DND-41 (cell line): ENCODE results near the gene KCNK3.
"Not testable (repeated sequence)": the region's sequence is repeated elsewhere in the genome, so short reads cannot be mapped to it uniquely, and the experiment has no call there.

Experiments used
- ATAC-seq: fragments of 200-7000 bp; cut with Tn5 transposase; 3 replicates; pipeline ENCODE4 v1.9.1; 2021; ENCODE audit warnings: low read depth; ENCODE audit not compliant: insufficient read depth
- DNase-seq: peaks from one replicate; pipeline ENCODE4 v3.0.0-alpha.2; 2020
- H2AFZ ChIP-seq: 2 replicates; pipeline ENCODE4 v1.6.0; 2012; ENCODE audit warnings: low read depth, low read length
- H3K27ac ChIP-seq: 2 replicates; pipeline ENCODE4 v1.5.1; 2012; ENCODE audit warnings: low read length, inconsistent platforms
- H3K27me3 ChIP-seq: fragments of 200-600 bp; sonication (generic); 2 replicates; pipeline ENCODE4 v1.6.0; 2012; ENCODE audit warnings: low read length, mild to moderate bottlenecking, inconsistent platforms; ENCODE audit not compliant: insufficient read depth, poor library complexity
- H3K36me3 ChIP-seq: 2 replicates; pipeline ENCODE4 v1.5.1; 2012; ENCODE audit warnings: low read length, inconsistent platforms; ENCODE audit not compliant: insufficient read depth
- H3K4me1 ChIP-seq: 2 replicates; pipeline ENCODE4 v1.5.1; 2012; ENCODE audit warnings: mild to moderate bottlenecking, low read length; ENCODE audit not compliant: insufficient read depth
- H3K4me2 ChIP-seq: 2 replicates; pipeline ENCODE4 v1.6.0; 2012; ENCODE audit warnings: mild to moderate bottlenecking, moderate library complexity, low read length, inconsistent platforms; ENCODE audit not compliant: insufficient read depth
- H3K4me3 ChIP-seq, 2 experiments: fragments of 200-600 bp in 1 of 2; shearing (Covaris generic) in 1 of 2; 2 replicates each; pipeline ENCODE4 v1.5.1; 2012 to 2016; ENCODE audit warnings: inconsistent platforms in 2 of 2, low read length in 2 of 2, mild to moderate bottlenecking in 2 of 2, low read depth in 1 of 2, moderate library complexity in 1 of 2
- H3K79me2 ChIP-seq: 2 replicates; pipeline ENCODE4 v1.6.0; 2012; ENCODE audit warnings: low read length, inconsistent platforms; ENCODE audit not compliant: insufficient read depth
- H3K9ac ChIP-seq: 2 replicates; pipeline ENCODE4 v1.6.0; 2012; ENCODE audit warnings: low read depth, mild to moderate bottlenecking, inconsistent platforms, low read length, moderate library complexity
- H3K9me3 ChIP-seq: 2 replicates; pipeline ENCODE4 v1.5.1; 2012; ENCODE audit warnings: low read length, moderate library complexity, mild to moderate bottlenecking, inconsistent platforms; ENCODE audit not compliant: insufficient read depth, severe bottlenecking
- H4K20me1 ChIP-seq: 2 replicates; pipeline ENCODE4 v1.6.0; 2012; ENCODE audit warnings: low read length; ENCODE audit not compliant: insufficient read depth
- CTCF ChIP-seq: IDR thresholded peaks from 2 replicates; pipeline ENCODE4 v1.5.1; 2012; ENCODE audit warnings: borderline replicate concordance, low read length, moderate library complexity, mild to moderate bottlenecking; ENCODE audit not compliant: poor library complexity, severe bottlenecking; ENCODE audit errors: extremely low read depth
- EZH2 ChIP-seq: IDR thresholded peaks from 3 replicates; pipeline ENCODE4 v1.6.1; 2012; ENCODE audit warnings: borderline replicate concordance, low read depth, mild to moderate bottlenecking, moderate library complexity, low read length, inconsistent platforms; ENCODE audit not compliant: severe bottlenecking

Gene KCNK3

DNA sequence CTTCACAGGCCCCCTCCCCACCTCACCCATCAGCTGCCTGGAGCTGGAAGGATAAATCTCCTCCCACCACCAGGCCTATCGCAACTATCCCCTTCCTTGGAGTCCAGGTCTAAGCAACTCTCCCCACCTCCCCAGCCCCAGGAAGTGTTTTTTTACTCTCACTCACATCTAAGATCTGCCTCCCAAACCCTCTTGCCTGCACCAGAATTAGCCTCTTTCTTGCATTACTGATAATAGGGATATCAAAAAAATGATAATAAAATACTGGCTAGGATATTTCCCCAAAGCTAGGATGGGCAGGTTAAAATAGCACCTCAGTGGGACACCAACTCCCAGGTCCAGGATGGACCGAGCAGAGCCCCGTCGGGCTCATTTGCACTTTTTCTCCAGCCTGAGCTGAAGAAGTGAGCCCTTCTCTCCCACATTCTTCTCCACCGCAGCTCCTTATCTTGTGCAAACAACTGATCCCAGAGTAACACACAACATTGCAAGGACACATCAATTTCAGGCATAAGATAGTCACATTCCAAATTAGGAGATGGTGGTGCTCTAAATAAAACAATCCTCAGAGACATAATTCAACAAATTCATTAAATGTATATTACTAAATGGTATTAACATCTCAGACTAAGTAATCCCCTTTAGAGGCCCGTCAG lies 33.7 kb upstream of the KCNK3 start:
- no peak overlapping the region for H2AFZ ChIP-seq
- no peaks in the 10 kb centered on the region for H3K27me3 ChIP-seq
- H4K20me1 ChIP-seq: no peaks in the 10 kb centered on the region
- H3K79me2 ChIP-seq: no peaks in the 10 kb centered on the region
- H3K4me3 ChIP-seq: no peak overlapping the region
- DNase-seq (no peak), ATAC-seq (no peak)
- peaks cover 16% of the 10 kb centered on the region for H3K9me3 ChIP-seq
- TF ChIP-seq EZH2 (no peak), CTCF (no peak)
- H3K36me3 ChIP-seq: no peaks in the 10 kb centered on the region
- H3K4me2 ChIP-seq: no peak overlapping the region
- no peak overlapping the region for H3K9ac ChIP-seq
- no peaks in the 10 kb centered on the region for H3K4me1 ChIP-seq
- no peak overlapping the region for H3K27ac ChIP-seq

GRCh38 chr2:26660363-26660962 lies 32.1 kb upstream of the KCNK3 start:
- H3K36me3 ChIP-seq: no peaks in the 10 kb centered on the region
- DNase-seq (no peak), ATAC-seq (no peak)
- no peak overlapping the region for H2AFZ ChIP-seq
- no peak overlapping the region for H3K4me3 ChIP-seq
- H3K9ac ChIP-seq: no peak overlapping the region
- no peaks in the 10 kb centered on the region for H3K79me2 ChIP-seq
- TF ChIP-seq CTCF (no peak), EZH2 (no peak)
- no peaks in the 10 kb centered on the region for H3K27me3 ChIP-seq
- H3K9me3 ChIP-seq: peaks cover 16% of the 10 kb centered on the region
- H3K27ac ChIP-seq: no peak overlapping the region
- H3K4me2 ChIP-seq: no peak overlapping the region
- H4K20me1 ChIP-seq: no peaks in the 10 kb centered on the region
- H3K4me1 ChIP-seq: no peaks in the 10 kb centered on the region

DNA sequence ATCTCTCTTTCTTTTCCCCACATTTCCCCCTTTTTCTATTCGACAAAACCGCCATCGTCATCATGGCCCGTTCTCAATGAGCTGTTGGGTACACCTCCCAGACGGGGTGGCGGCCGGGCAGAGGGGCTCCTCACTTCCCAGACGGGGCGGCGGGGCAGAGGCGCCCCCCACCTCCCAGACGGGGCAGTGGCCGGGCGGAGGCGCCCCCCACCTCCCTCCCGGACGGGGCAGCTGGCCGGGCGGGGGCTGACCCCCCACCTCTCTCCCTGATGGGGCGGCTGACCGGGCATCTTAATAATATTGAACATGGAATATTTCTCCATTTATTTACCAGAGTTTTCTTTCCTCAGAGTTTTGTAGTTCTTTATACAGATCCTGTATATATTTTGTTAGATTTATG lies 27.2 kb upstream of the KCNK3 start:
- H3K27me3 ChIP-seq: peaks cover 12% of the 10 kb centered on the region
- ATAC-seq, DNase-seq, H3K4me2 ChIP-seq, H3K9ac ChIP-seq, H3K27ac ChIP-seq, H3K36me3 ChIP-seq, H3K4me1 ChIP-seq, H3K9me3 ChIP-seq, H3K79me2 ChIP-seq, H3K4me3 ChIP-seq, H2AFZ ChIP-seq, H4K20me1 ChIP-seq: not testable (repeated sequence)

GRCh38 chr2:26666671-26667070 lies 25.9 kb upstream of the KCNK3 start:
- no peaks in the 10 kb centered on the region for H4K20me1 ChIP-seq
- H3K27ac ChIP-seq: no peak overlapping the region
- DNase-seq: no peak
- ATAC-seq: no peak
- peaks cover 15% of the 10 kb centered on the region for H3K27me3 ChIP-seq
- H3K4me2 ChIP-seq: no peak overlapping the region
- no peak overlapping the region for H3K9ac ChIP-seq
- no peak overlapping the region for H3K4me3 ChIP-seq
- H3K36me3 ChIP-seq: no peaks in the 10 kb centered on the region
- H3K79me2 ChIP-seq: no peaks in the 10 kb centered on the region
- TF ChIP-seq CTCF (no peak), EZH2 (no peak)
- no peaks in the 10 kb centered on the region for H3K4me1 ChIP-seq
- no peaks in the 10 kb centered on the region for H3K9me3 ChIP-seq
- H2AFZ ChIP-seq: no peak overlapping the region
